MM.1S (cell line): ENCODE measurements around the gene KCNQ5.
"Not testable (repeated sequence)": the region's sequence is repeated elsewhere in the genome, so short reads cannot be mapped to it uniquely, and the experiment has no call there.

ENCODE experiments used
- DNase-seq: peaks from one replicate; pipeline ENCODE4 v3.0.0-alpha.2; 2015
- H2AFZ ChIP-seq: fragments of 300-600 bp; sonication (generic); 2 replicates; pipeline ENCODE4 v1.6.0; 2016; ENCODE audit warnings: antibody characterized with exemption, low read length
- H3F3A ChIP-seq: fragments of 300-600 bp; sonication (generic); 2 replicates; pipeline ENCODE4 v1.6.1; 2016; ENCODE audit warnings: mild to moderate bottlenecking, antibody characterized with exemption, low read length, moderate library complexity, mixed read lengths; ENCODE audit not compliant: insufficient read depth
- H3K27ac ChIP-seq: fragments of 300-600 bp; sonication (generic); 2 replicates; pipeline ENCODE4 v1.5.1; 2016; ENCODE audit warnings: mild to moderate bottlenecking, low read length
- H3K27me3 ChIP-seq: fragments of 300-600 bp; sonication (generic); replicated peaks from 2 replicates; pipeline ENCODE4 v1.6.0; 2016; ENCODE audit warnings: low read length; ENCODE audit not compliant: insufficient read depth
- H3K36me3 ChIP-seq: fragments of 300-600 bp; sonication (generic); replicated peaks from 2 replicates; pipeline ENCODE4 v1.6.1; 2016; ENCODE audit warnings: mild to moderate bottlenecking, low read length, mixed read lengths; ENCODE audit not compliant: insufficient read depth
- H3K4me1 ChIP-seq: fragments of 300-600 bp; sonication (generic); 2 replicates; pipeline ENCODE4 v1.6.1; 2016; ENCODE audit warnings: low read length, mixed read lengths
- H3K4me2 ChIP-seq: fragments of 300-600 bp; sonication (generic); 2 replicates; pipeline ENCODE4 v1.6.0; 2016; ENCODE audit warnings: low read depth, low read length
- H3K4me3 ChIP-seq: fragments of 300-600 bp; sonication (generic); 2 replicates; pipeline ENCODE4 v1.5.1; 2016; ENCODE audit warnings: low read length, mixed read lengths
- H3K79me2 ChIP-seq: fragments of 300-600 bp; sonication (generic); 2 replicates; pipeline ENCODE4 v1.6.1; 2016; ENCODE audit warnings: mixed run types, low read length, mixed read lengths
- H3K9ac ChIP-seq: fragments of 300-600 bp; sonication (generic); 2 replicates; pipeline ENCODE4 v1.6.1; 2016; ENCODE audit warnings: low read length, mixed read lengths
- H3K9me2 ChIP-seq: fragments of 300-600 bp; sonication (generic); replicated peaks from 2 replicates; pipeline ENCODE4 v1.6.1; 2016; ENCODE audit warnings: mild to moderate bottlenecking, low read length, mixed read lengths; ENCODE audit not compliant: insufficient read depth
- H3K9me3 ChIP-seq: fragments of 300-600 bp; sonication (generic); replicated peaks from 2 replicates; pipeline ENCODE4 v1.6.1; 2016; ENCODE audit warnings: mild to moderate bottlenecking, low read length, mixed read lengths; ENCODE audit not compliant: insufficient read depth
- H4K20me1 ChIP-seq: fragments of 300-600 bp; sonication (generic); 2 replicates; pipeline ENCODE4 v1.6.1; 2016; ENCODE audit warnings: mild to moderate bottlenecking, low read length, moderate library complexity, mixed read lengths; ENCODE audit not compliant: insufficient read depth
- EZH2 ChIP-seq: fragments of 300-600 bp; sonication (generic); optimal IDR thresholded peaks from 2 replicates; pipeline ENCODE3; 2017; ENCODE audit warnings: low read depth, mild to moderate bottlenecking, antibody characterized with exemption, low read length, mixed read lengths
- EZH2phosphoT487 ChIP-seq: fragments of 300-600 bp; sonication (generic); IDR thresholded peaks from 2 replicates; pipeline ENCODE4 v1.6.1; 2018; ENCODE audit warnings: antibody characterized with exemption, low read length
- TF ChIP-seq, protein P1 (sequence below): fragments of 300-600 bp; sonication (generic); IDR thresholded peaks from 2 replicates; pipeline ENCODE4 v1.5.1; 2016; ENCODE audit warnings: antibody characterized with exemption, low read length, mixed read lengths

Gene KCNQ5

DNA sequence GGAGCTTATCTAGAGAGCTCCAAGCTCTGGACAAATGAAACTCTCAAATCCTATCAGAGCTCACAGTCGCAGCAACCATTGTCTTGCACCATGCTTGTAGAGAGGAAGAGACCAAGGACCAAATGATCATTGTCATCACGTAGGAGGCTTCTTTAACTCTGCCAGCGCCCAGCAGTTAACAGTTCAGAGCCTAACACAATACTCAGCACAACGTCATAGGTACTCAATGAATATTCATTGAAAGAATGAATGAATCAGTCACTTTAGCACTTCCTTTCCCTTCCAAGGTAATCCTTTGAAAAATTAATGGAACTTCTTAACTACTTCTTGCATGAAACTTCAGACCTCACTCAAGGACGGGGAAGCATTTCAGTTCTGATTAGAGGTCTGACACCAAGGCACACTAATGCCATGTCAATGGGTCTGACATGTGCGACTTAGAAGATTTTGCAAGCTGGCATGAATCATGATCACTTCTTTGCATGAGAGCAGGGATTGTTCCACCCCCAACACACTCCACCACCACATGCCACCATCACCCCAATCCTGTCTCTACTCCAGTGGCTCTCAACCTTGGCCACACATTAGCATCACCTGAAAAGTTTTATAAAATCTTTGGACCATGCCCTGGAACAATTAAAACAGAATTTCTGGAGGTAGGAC is 558.3 kb downstream of the KCNQ5 start:
- no peak for DNase-seq

DNA sequence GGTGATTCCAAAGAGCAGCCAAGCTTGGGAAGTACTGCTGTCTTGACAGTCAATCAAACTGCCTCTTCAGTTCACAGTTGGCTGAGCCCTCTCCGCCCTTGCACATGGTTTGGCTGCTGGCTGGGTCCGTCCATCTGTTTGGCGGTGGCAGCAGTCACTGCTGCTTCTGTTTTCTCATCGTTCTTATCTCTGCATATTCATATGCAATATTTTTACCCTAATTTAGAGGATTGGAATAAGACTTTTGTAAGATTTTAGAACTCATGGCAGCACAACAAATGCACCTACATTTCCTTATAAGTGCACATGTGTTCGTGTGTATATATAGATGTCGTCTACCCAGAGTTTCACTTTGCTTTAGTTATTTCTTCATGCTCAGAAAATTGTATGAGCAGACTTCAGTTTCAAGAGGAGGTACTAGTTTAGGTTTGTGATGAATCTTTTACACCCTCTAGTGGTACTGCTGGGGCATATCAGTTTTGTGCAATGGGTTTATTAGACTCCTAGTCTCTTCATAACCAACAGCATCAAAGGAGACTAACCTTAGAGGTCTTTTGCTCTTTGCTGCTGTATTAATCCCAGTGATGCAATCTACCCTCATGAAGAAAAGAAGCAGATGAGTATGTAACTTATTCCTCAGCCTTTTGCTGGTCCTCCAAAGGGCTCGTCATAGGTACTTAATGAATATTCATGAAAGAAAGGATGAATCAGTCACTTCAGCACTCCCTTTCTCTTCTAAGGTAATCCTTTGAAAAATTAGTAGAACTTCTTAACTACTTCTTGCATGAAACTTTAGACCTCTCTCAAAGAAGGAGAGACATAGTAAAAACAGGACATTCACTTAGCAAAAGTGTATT is 559.1 kb downstream of the KCNQ5 start:
- Histone ChIP-seq H2AFZ (peak overlapping the region; percentile 44; the same call in 1 of the 2 replicates), H3K9me3 (no peaks in the 10 kb centered on the region), H3K27me3 (no peaks in the 10 kb centered on the region), H3K9me2 (no peaks in the 10 kb centered on the region), H3K36me3 (no peaks in the 10 kb centered on the region), H3K4me2 (peak overlapping the region; percentile 78), H3K27ac (peak overlapping the region; percentile 17; the same call in 1 of the 2 replicates), H3K4me3 (peak overlapping the region; percentile 52), H4K20me1 (no peaks in the 10 kb centered on the region), H3K4me1 (peaks cover 12% of the 10 kb centered on the region), H3K79me2 (no peaks in the 10 kb centered on the region), H3K9ac (no peak overlapping the region), H3F3A (no peaks in the 10 kb centered on the region)
- no peak for TF ChIP-seq EZH2phosphoT487
- TF ChIP-seq, protein P1, sequence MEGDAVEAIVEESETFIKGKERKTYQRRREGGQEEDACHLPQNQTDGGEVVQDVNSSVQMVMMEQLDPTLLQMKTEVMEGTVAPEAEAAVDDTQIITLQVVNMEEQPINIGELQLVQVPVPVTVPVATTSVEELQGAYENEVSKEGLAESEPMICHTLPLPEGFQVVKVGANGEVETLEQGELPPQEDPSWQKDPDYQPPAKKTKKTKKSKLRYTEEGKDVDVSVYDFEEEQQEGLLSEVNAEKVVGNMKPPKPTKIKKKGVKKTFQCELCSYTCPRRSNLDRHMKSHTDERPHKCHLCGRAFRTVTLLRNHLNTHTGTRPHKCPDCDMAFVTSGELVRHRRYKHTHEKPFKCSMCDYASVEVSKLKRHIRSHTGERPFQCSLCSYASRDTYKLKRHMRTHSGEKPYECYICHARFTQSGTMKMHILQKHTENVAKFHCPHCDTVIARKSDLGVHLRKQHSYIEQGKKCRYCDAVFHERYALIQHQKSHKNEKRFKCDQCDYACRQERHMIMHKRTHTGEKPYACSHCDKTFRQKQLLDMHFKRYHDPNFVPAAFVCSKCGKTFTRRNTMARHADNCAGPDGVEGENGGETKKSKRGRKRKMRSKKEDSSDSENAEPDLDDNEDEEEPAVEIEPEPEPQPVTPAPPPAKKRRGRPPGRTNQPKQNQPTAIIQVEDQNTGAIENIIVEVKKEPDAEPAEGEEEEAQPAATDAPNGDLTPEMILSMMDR = peak; percentile 91
- peak; percentile 78 for DNase-seq

More for the DNA sequence above, 558.3 kb downstream of the KCNQ5 start:
- Histone ChIP-seq H3K36me3 (no peaks in the 10 kb centered on the region), H3K9ac (no peak overlapping the region), H3K4me3 (0 out of 2 replicates have a peak overlapping the region, but pooled peaks have one; percentile 52), H3K9me3 (no peaks in the 10 kb centered on the region), H4K20me1 (no peaks in the 10 kb centered on the region), H3K4me1 (peaks cover 12% of the 10 kb centered on the region), H3K27ac (peak overlapping the region; percentile 17; the same call in 1 of the 2 replicates), H3K27me3 (no peaks in the 10 kb centered on the region), H3K79me2 (no peaks in the 10 kb centered on the region), H3K9me2 (no peaks in the 10 kb centered on the region), H2AFZ (peak overlapping the region; percentile 44; the same call in 1 of the 2 replicates), H3F3A (no peaks in the 10 kb centered on the region), H3K4me2 (peak overlapping the region; percentile 78)
- no peak for TF ChIP-seq EZH2phosphoT487
- TF ChIP-seq, protein P1 = no peak
- no peak for TF ChIP-seq EZH2

DNA sequence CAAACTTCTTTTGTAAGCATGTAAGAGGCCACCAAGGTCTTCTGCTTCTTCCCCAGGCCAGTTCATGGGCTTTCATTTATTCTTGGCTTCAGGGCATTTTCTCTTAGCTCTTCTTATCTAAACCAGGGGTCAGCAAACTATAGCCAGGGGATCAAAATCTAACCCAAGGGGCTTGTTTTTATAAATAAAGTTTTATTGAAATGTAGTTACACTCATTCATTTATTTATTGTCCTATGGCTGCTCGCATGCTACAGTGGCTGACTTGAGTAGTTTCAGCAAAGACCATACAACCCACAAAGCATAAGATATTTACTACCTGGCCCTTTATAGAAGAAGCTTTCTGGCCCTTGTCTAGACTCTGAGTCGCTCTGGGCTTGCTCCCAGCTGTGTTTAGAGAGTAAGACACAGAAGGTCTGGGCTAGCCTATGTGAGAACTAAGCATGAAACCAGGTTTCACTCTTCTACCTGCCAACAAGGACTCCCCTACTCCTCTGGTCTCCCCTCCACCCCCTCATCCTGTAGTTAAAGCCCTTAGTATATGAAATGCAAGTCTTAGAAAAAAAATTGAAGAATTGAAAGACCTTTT is 560.2 kb downstream of the KCNQ5 start:
- Histone ChIP-seq H3K9me2 (no peaks in the 10 kb centered on the region), H3K36me3 (no peaks in the 10 kb centered on the region), H3F3A (no peaks in the 10 kb centered on the region), H3K27me3 (no peaks in the 10 kb centered on the region), H3K4me3 (no peak overlapping the region), H3K9me3 (no peaks in the 10 kb centered on the region), H2AFZ (no peak overlapping the region), H3K4me2 (no peak overlapping the region), H3K79me2 (no peaks in the 10 kb centered on the region), H3K27ac (no peak overlapping the region), H4K20me1 (no peaks in the 10 kb centered on the region), H3K4me1 (peaks cover 12% of the 10 kb centered on the region), H3K9ac (no peak overlapping the region)
- TF ChIP-seq EZH2phosphoT487 (no peak), EZH2 (no peak)
- TF ChIP-seq, protein P1 = no peak
- peak; percentile 55 for DNase-seq

DNA sequence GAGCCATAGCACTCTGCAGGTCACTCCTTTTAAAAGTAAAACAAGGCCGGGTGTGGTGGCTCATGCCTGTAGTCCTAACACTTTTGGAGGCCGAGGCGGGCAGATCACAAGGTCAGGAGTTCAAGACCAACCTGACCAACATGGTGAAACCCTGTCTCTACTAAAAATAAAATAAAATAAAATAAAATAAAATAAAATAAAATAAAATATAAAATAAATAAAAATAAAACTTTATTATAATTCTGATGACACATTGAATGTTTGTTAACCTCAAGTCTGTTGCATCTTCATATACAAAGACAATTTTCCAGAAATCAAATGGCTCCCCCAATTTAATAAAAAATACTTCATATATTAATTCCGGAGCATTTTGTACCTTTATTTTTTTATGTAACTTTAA is 571.4 kb downstream of the KCNQ5 start:
- H3K9me3 ChIP-seq, H3K4me2 ChIP-seq, H3K9ac ChIP-seq, DNase-seq, H3F3A ChIP-seq, H4K20me1 ChIP-seq, H3K4me1 ChIP-seq, H3K4me3 ChIP-seq, H3K9me2 ChIP-seq, H3K27ac ChIP-seq, H3K27me3 ChIP-seq, H3K79me2 ChIP-seq, H3K36me3 ChIP-seq, H2AFZ ChIP-seq: not testable (repeated sequence)
